Measurements from ENCODE around the gene INPP5B.

DNA sequence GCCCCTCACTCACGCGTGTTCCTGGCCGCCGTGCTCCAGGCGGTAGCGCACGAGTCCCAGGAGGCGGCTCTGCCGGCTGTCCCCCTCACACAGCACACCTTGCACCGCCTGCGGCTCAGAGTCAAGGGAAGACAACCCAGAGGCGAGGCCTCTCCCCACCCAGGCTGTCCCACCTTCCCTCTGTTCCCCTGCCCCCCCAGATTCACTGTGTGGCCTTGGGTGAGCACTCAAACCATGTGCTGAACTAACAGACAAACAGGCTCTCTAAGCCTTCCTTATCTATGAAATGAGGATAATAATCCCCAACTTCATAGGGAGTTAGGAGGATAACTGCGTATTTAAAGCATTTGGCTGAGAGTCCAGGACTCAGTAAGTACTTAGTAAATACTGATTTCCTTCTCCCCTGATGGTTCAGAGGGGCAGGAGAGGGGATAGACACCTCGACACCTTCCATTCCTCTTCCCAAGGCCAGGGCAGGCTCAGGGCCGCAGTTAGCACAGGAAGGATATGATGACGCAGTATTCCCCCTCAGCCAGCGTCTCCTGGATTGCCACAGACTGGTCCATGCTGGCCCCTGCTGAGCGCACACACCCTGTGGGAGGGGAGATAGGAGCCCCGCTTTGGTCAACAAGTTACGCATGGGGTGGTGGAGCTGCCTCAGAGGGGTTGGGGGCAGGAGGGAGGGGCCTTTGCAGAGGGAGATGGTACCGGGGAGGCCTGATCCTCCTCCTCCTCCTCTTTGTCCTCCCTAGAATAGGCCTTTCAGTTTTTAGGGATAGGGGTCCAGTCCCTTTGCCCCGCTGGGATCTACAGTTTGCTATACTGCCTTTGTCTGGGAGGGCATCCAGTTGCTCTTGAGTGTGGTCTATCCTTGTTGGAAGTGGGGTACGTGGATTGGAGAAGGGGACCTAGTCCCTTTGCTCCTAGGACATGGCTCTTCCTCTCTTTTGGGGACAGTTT is 830 bp downstream of the INPP5B start:
- TF ChIP-seq EZH2 (IDR thresholded peaks at IDR 0.05; ENCODE audit: insufficient read depth, poor library complexity, severe bottlenecking) (no peak), EZH2phosphoT487 (IDR thresholded peaks at IDR 0.05; ENCODE audit: insufficient read depth, low read depth) (no peak)

All from GM23248 (cell line).